Activated CD8-positive, alpha-beta T cell treated with anti-CD3 and anti-CD28 coated beads, Interleukin-2, amount 10 ng/mL, durations not matched to agents 7 days and 5 days (primary cell): ENCODE results near the gene DHH. TPM values are rescaled to one million over a fixed set of nuclear protein-coding genes. Genes with fewer than 3 reads are reported as not detected.

ENCODE experiments used
- ATAC-seq: fragments of 150-1000 bp; cut with Tn5 transposase; one replicate; pipeline ENCODE4 v1.10.0; 2021; ENCODE audit warnings: moderate library complexity
- CTCF ChIA-PET: fragments of 350-600 bp; sonication (Branson Sonifier 250); formaldehyde crosslinking; loops from one replicate; lab custom pipeline; 2021; ENCODE audit warnings: antibody characterized with exemption; lab: Charles Lee
- POLR2A ChIA-PET: fragments of 350-600 bp; sonication (Branson Sonifier 250); formaldehyde crosslinking; loops from one replicate; lab custom pipeline; 2021; ENCODE audit warnings: antibody characterized with exemption; lab: Charles Lee
- DNase-seq: peaks from one replicate; pipeline ENCODE4 v3.0.0-alpha.2; 2020
- H3K27ac Mint-ChIP-seq: one replicate; pipeline ENCODE4 v1.8.0; 2021; ENCODE audit warnings: mild to moderate bottlenecking, mixed read lengths
- H3K27me3 Mint-ChIP-seq: one replicate; pipeline ENCODE4 v1.8.0; 2021; ENCODE audit warnings: low read depth, mixed read lengths
- H3K36me3 Mint-ChIP-seq: one replicate; pipeline ENCODE4 v1.8.0; 2021; ENCODE audit warnings: low read depth, mixed read lengths
- H3K4me1 Mint-ChIP-seq: one replicate; pipeline ENCODE4 v1.8.0; 2021; ENCODE audit warnings: low read depth, mixed read lengths
- H3K4me3 Mint-ChIP-seq: one replicate; pipeline ENCODE4 v1.8.0; 2021; ENCODE audit warnings: mild to moderate bottlenecking, mixed read lengths
- H3K9me3 Mint-ChIP-seq: one replicate; pipeline ENCODE4 v1.8.0; 2022; ENCODE audit warnings: mixed read lengths; ENCODE audit not compliant: insufficient read depth
- total RNA-seq, 2 experiments: library from RNA; stranded (reverse); gene quantifications; one replicate each; pipeline ENCODE4 v1.2.3, GENCODE V29; 2021

DHH gene
- total RNA-seq, 2 experiments from 2014 or later, result 0.16 TPM; not detected in 1

- no peak overlapping the region for H3K27ac Mint-ChIP-seq
- no peak for ATAC-seq
- CTCF ChIA-PET, result interaction anchor here (1.7 kb wide), 1 partner anchor 43 kb away, joined by 4 read pairs; no protein-coding TSS in a partner anchor
- no peak for DNase-seq
- H3K4me3 Mint-ChIP-seq, result no peak overlapping the region
- H3K27me3 Mint-ChIP-seq, result no peaks in the 10 kb centered on the region
- peaks cover 65% of the 10 kb centered on the region for H3K36me3 Mint-ChIP-seq
- POLR2A ChIA-PET, result interaction anchor here (0.7 to 1.2 kb wide), 2 partner anchors 20 to 22 kb away, joined by 3 to 5 read pairs; no protein-coding TSS in a partner anchor
- no peaks in the 10 kb centered on the region for H3K9me3 Mint-ChIP-seq
- H3K4me1 Mint-ChIP-seq, result peaks cover 4% of the 10 kb centered on the region
These were observed 54.2 kb downstream of the DHH start for GRCh38 chr12:49040364-49040855.

GRCh38 chr12:49039421-49040363, 54.9 kb downstream of the DHH start:
- no peaks in the 10 kb centered on the region for H3K9me3 Mint-ChIP-seq
- ChIA-PET POLR2A (interaction anchor here (1.0 to 1.2 kb wide), 3 partner anchors 19 to 91 kb away, joined by 3 to 5 read pairs (median 3); partner anchors contain the start of gene TUBA1B), CTCF (interaction anchor here (1.0 to 1.7 kb wide), 3 partner anchors 24 to 52 kb away, joined by 3 to 4 read pairs (median 3); no protein-coding TSS in a partner anchor)
- no peak overlapping the region for H3K27ac Mint-ChIP-seq
- peaks cover 65% of the 10 kb centered on the region for H3K36me3 Mint-ChIP-seq
- peaks cover 4% of the 10 kb centered on the region for H3K4me1 Mint-ChIP-seq
- no peak for DNase-seq
- H3K27me3 Mint-ChIP-seq, result no peaks in the 10 kb centered on the region
- ATAC-seq, result no peak
- H3K4me3 Mint-ChIP-seq, result no peak overlapping the region

GRCh38 chr12:49038291-49038955, 56.2 kb downstream of the DHH start:
- H3K36me3 Mint-ChIP-seq, result peaks cover 59% of the 10 kb centered on the region
- no peaks in the 10 kb centered on the region for H3K4me1 Mint-ChIP-seq
- H3K27ac Mint-ChIP-seq, result no peak overlapping the region
- no peak for ATAC-seq
- H3K4me3 Mint-ChIP-seq, result no peak overlapping the region
- no peaks in the 10 kb centered on the region for H3K27me3 Mint-ChIP-seq
- no peaks in the 10 kb centered on the region for H3K9me3 Mint-ChIP-seq
- DNase-seq, result no peak
- CTCF ChIA-PET, result interaction anchor here (1.0 to 1.7 kb wide), 3 partner anchors 17 to 50 kb away, joined by 3 to 5 read pairs (median 3); no protein-coding TSS in a partner anchor
- POLR2A ChIA-PET, result interaction anchor here (1.0 to 1.2 kb wide), 3 partner anchors 14 to 93 kb away, joined by 3 read pairs; partner anchors contain the start of gene TUBA1B

- Mint-ChIP-seq H3K9me3 (no peaks in the 10 kb centered on the region), H3K4me1 (no peaks in the 10 kb centered on the region), H3K4me3 (no peak overlapping the region), H3K36me3 (peaks cover 54% of the 10 kb centered on the region), H3K27me3 (no peaks in the 10 kb centered on the region), H3K27ac (no peak overlapping the region)
- DNase-seq (no peak), ATAC-seq (no peak)
- POLR2A ChIA-PET, result interaction anchor here (1.3 kb wide), 1 partner anchor 93 kb away, joined by 6 read pairs; the partner anchor contains the start of gene TUBA1B
- CTCF ChIA-PET, result interaction anchor here (1.7 to 1.8 kb wide), 2 partner anchors 16 to 50 kb away, joined by 5 to 6 read pairs; no protein-coding TSS in a partner anchor
These were observed 56.7 kb downstream of the DHH start for GRCh38 chr12:49037947-49038237.

GRCh38 chr12:49037111-49037946, 57.3 kb downstream of the DHH start:
- ATAC-seq (no peak), DNase-seq (no peak)
- H3K27me3 Mint-ChIP-seq, result no peaks in the 10 kb centered on the region
- H3K4me1 Mint-ChIP-seq, result no peaks in the 10 kb centered on the region
- CTCF ChIA-PET, result interaction anchor here (0.7 to 1.8 kb wide), 5 partner anchors 16 to 63 kb away, joined by 3 to 6 read pairs (median 5); no protein-coding TSS in a partner anchor
- POLR2A ChIA-PET, result interaction anchor here (1.3 kb wide), 1 partner anchor 94 kb away, joined by 6 read pairs; the partner anchor contains the start of gene TUBA1B
- no peaks in the 10 kb centered on the region for H3K9me3 Mint-ChIP-seq
- H3K4me3 Mint-ChIP-seq, result no peak overlapping the region
- peak overlapping the region; percentile 12 for H3K27ac Mint-ChIP-seq
- peaks cover 55% of the 10 kb centered on the region for H3K36me3 Mint-ChIP-seq

Other genes with a start within 250 kb of the DHH start
- 100 to 1,000 TPM; 127 to 154 TPM for gene DDX23, start 242.6 kb downstream of the DHH start, total RNA-seq
- 1 to 10 TPM; 1.4 to 2.5 TPM for gene RND1, start 228.9 kb downstream of the DHH start, total RNA-seq
- gene FKBP11, start 169.3 kb downstream of the DHH start, total RNA-seq, result 10 to 100 TPM; 48.7 to 52.6 TPM
- gene ARF3, start 137.3 kb downstream of the DHH start, total RNA-seq, result 100 to 1,000 TPM; 104 to 108 TPM
- gene WNT10B, start 123.1 kb downstream of the DHH start, total RNA-seq, result 1 to 10 TPM; 2.4 to 3.2 TPM
- 1 to 10 TPM in 1 of 2 experiments, under 1 TPM in 1; 0.81 to 1.1 TPM for gene WNT1, start 116.5 kb downstream of the DHH start, total RNA-seq
- gene DDN, start 95.4 kb downstream of the DHH start, total RNA-seq, result under 1 TPM; 0.39 to 0.42 TPM
- 10 to 100 TPM; 57.5 to 59.8 TPM for gene PRKAG1, start 76.0 kb downstream of the DHH start, total RNA-seq
- 100 to 1,000 TPM; 113 TPM for gene KMT2D, start 34.0 kb downstream of the DHH start, total RNA-seq
- 1 to 10 TPM; 9.5 to 9.9 TPM for gene RHEBL1, start 24.8 kb downstream of the DHH start, total RNA-seq
- 10 to 100 TPM; 35.8 to 37.8 TPM for gene LMBR1L, start 16.0 kb upstream of the DHH start, total RNA-seq
- gene TUBA1B, start 36.6 kb upstream of the DHH start, total RNA-seq, result 1,000 to 10,000 TPM; 2,302 to 2,333 TPM
- gene TUBA1A, start 94.3 kb upstream of the DHH start, total RNA-seq, result 100 to 1,000 TPM; 117 to 120 TPM
- 100 to 1,000 TPM; 308 to 324 TPM for gene TUBA1C, start 170.3 kb upstream of the DHH start, total RNA-seq
- gene PRPH, start 200.3 kb upstream of the DHH start, total RNA-seq, result not detected
- 100 to 1,000 TPM; 107 to 111 TPM for gene TROAP, start 228.5 kb upstream of the DHH start, total RNA-seq
- gene C1QL4, start 242.4 kb upstream of the DHH start, total RNA-seq, result not detected